GM19438 (cell line): ENCODE results near the gene S1PR5.
A peak's percentile ranks its signal among the peaks of the same experiment; 100 is the strongest.
"Not testable (repeated sequence)": the region's sequence is repeated elsewhere in the genome, so short reads cannot be mapped to it uniquely, and the experiment has no call there.

Source experiments
- ATAC-seq: cut with Tn5 transposase; IDR thresholded peaks from one replicate; pipeline ENCODE4 v1.9.1; 2021; ENCODE audit warnings: low read depth; ENCODE audit not compliant: unreplicated experiment

S1PR5 gene

DNA sequence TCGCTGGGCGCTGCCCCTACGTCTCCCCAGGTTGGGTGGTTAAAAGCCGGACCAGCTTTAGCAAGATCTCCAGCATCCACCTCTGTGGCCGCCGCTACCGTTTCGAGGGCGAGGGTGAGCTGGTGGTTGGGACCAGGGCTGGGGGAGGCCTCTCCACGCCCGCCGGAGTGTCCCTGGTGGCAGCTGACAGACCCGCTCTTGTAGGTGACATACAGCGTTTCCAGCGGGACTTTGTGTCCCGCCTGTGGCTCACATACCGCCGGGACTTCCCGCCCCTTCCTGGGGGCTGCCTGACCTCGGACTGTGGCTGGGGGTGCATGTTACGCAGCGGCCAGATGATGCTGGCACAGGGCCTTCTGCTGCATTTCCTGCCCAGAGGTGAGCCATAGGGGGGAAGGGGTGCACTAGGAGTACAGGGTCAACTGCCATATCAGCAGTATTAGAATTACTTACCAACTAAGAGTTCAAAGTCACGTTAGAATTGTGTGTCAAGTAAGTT, 27.6 kb upstream of the S1PR5 start:
- no peak for ATAC-seq

DNA sequence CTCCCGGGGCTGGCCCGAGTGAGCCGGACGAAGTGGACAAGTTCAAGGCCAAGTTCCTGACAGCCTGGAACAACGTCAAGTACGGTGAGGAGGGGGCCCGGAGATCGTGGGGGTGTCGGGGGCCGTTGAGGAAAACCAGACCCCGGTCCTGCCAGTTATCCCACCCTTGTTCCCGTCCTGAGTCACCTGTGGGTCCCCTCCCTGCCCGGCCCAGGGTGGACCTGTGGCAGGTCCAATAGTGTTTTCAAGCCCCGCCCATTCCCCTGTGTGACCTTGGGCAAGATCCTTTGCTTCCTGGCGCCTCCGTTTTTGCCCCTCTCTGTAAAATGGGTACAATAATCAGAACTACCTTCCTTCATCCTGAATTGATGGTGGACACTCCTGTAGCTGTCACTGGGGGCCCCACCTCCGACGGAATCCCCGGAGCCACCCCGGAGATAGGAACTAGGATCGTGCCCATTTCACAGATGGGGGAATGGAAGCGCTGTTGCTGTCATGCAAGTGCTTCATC, 27.1 kb upstream of the S1PR5 start:
- ATAC-seq: no peak

DNA sequence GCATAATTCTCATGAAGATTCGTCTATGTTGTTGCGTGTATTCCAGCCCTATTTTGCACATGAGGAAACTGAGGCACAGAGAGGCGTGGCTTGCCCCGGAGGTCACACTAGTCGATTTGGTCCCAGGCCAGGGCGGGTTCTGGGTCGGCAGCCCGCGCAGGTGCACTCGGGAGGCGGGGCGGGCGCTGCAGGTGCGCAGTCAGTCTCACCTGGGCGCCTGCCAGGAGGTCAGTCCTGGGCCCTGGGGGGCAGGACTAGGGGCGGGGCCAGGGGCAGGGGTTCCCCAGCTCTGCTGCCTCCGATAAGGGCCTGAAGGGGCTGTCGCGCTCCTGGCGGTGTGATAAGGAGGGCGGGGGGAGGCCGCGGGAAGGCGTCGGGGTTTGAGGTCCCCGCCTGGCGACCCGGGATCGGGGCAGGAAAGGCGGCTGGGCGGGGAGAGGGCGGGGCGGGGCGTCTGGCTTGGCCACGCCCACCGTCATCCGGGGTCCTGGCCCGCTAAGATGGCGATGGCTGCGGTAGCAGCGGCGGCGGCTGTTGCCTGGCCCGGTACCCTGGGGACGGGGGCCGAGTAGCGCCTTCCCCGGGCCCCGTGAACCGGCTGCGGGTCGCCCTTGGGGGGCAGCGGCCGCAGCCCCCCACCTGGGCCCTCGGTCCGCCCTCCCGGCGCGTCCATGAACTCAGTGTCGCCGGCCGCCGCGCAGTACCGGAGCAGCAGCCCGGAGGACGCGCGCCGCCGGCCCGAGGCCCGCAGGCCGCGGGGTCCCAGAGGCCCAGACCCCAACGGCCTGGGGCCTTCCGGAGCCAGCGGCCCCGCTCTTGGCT, 26.4 kb upstream of the S1PR5 start, which contains the start of gene ATG4D:
Gene ATG4D (plus strand): TSS at position 485 of the 822 bp plus-strand sequence. CDS start 187 bp downstream, at position 672.
- peak; percentile 73 for ATAC-seq

DNA sequence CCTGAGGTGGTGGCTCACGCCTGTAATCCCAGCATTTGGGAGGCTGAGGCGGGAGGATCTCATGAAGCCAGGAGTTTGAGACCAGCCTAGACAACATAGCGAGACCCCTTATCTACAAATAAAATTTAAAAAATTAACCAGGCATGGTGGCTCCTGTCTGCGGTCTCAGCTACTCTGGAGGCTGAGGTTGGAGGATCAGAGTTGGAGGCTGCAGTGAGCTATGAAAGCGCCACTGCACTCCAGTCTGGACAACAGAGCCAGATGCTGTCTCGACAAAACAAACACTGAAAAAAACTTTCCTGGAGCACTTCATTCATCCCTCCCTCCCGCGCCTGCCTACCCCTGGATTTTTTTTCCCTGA, 25.8 kb upstream of the S1PR5 start:
- ATAC-seq: no peak

DNA sequence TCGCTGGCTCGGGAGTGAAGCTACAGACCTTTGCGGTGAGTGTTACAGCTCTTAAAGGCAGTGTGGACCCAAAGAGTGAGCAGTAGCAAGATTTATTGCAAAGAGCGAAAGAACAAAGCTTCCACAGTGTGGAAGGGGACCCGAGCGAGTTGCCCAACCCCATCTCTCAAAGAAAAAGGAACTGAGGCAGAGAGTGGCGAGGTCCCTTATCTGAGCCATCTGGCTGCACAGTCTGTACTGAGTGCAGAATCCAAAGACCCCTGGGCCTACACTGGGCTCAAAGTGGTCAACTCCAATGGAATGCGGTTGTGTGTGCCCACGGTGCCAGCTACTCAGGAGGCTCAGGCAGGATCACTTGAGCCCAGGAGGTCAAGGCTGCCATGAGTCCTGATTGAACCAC, 21.8 kb upstream of the S1PR5 start:
- ATAC-seq: not testable (repeated sequence)

DNA sequence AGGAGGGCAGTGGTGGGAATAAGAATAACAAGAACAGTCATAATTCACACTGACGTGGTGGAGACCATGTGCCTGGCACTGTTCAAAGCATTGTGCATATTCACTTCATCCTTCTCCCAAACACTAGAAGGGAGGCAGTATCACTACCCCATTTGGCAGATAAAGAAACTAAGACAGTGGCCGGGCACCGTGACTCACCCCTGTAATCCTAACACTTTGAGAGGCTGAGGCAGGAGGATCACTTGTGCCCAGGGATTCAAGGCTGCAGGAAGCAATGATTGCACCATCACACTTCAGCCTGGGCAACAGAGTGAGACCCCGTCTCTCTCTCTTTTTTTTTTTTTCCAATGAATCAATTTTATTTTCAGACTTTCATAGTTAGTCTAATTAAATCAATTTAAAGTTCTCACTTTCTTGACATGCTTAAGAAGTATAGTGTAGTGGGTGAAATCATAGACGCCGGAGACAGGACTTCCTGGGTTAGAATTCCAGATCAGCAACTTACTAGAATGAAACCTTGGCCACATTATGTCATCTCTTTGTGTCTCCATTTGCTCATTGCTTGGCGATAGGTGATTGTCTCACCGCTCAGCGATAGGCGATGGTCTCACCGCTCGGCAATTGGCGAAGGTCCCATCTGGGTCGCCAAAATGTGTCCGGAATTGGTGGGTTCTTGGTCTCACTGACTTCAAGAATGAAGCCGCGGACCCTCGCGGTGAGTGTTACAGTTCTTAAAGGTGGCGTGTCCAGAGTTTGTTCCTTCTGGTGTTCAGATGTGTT, 21.1 kb upstream of the S1PR5 start:
- no peak for ATAC-seq

DNA sequence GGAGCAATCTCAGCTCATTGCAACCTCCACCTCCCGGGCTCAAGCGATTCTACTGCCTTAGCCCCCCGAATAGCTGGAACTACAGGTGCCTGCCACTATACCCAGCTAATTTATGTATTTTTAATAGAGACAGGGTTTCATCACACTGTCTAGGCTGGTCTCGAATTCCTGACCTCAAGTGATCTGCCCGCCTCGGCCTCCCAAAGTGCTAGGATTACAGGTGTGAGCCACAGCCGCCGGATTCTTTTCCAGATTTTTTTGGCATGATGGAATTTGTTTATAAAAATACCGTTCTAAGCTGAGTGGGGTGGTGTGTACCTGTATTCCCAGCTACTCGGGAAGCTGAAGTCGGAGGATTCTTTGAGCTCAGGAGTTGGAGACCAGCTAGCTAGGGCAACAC, 20.4 kb upstream of the S1PR5 start:
- ATAC-seq: no peak

DNA sequence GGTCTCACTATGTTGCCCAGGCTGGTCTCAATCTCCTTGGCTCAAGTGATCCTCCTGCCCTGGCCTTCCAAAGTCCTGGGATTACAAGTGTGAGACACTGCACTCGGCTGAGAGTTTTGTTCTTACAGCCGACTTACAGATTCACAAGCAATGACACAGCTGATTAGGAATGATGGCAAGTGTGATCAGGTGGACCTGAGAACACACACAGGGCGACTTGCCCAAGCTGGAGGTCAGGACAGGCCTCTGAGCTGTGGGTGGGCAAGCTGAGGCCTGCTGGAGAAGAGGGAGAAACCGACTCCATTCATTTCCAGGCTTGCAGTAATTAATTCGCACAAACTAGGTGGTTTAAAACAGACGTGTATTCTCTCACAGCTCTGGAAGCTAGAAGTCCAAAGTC, 18.4 kb upstream of the S1PR5 start:
- no peak for ATAC-seq

DNA sequence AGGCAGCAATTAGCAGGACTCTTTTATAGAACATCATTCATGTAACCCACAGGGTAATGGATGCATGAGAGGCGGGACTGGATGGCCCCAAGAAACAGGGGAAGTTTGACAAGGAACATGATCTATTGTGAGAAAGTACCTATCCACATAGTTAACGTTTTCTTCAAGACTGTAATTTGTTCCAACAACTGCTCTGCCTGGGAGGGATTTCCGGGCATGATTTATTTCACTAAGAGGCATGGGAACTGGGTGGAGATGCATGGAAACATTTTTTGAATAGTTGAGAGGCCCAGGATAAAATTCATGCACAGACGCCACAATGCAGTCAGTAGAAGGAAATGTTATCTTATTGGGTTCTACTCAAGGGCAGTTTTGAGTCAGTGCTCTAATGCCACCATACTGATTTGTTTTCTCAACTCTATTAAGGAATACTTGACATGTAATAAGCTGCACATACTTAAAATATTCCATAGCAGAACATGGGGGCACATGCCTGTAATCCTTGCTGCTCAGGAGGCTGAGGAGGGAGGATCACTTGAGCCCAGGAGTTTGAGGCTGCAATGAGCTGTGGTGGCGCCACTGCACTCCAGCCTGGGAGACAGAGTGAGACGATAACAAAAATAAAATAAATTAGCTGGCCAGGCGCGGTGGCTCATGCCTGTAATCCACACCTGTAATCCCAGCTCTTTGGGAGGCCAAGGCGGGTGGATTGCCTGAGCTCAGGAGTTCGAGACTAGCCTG, 16.6 kb upstream of the S1PR5 start:
- ATAC-seq: no peak

DNA sequence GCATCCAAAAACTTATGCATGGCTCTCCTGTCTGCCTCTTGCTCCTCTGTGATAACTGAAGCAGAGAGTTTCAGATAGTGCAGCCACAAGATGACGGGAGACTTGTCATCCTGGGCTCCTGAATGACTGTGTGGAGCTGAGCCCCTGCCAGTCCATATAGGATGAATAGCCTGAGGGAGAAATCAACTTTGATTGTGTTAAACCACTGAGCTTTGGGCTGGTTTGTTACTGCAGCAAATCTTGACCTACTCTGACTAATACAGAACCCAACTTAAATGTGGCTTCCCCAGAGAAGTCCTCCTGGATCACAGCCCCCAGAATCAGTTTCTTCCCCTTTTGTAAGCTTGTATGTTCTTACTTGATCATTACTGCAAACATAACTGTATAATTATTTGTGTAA, 15.2 kb upstream of the S1PR5 start:
- no peak for ATAC-seq

DNA sequence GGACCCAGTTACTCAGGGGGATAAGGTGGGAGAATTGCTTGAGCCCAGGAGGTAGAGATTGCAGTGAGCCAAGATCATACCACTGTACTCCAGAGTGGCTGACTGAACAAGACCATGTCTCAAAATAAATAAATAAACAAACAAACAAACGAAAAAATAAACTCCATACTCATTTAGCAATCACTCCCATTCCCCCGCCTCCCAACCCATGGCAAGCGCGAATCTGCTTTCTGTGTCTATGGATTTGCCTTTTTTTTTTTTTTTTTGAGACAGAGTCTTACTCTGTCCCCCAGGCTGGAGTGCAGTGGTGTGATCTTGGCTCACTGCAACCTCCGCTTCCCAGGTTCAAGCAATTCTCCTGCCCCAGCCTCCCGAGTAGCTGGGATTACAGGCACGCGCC, 9.6 kb upstream of the S1PR5 start:
- ATAC-seq: not testable (repeated sequence)

DNA sequence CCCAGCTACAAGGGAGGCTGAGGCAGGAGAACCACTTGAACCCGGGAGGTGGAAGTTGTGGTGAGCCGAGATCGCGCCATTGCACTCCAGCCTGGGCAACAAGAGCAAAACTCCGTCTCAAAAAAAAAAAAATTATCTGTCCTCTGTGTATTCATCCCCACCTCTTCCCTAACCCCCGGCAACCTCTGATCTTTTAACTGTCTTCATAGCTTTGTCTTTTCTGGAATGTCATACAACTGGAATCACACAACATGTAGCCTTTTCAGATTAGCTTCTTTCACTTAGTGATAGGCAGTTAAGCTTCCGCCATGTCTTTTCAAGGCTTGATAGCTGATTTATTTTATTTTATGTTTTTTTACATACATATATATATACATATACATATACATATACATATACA, 8.4 kb upstream of the S1PR5 start:
- no peak for ATAC-seq

DNA sequence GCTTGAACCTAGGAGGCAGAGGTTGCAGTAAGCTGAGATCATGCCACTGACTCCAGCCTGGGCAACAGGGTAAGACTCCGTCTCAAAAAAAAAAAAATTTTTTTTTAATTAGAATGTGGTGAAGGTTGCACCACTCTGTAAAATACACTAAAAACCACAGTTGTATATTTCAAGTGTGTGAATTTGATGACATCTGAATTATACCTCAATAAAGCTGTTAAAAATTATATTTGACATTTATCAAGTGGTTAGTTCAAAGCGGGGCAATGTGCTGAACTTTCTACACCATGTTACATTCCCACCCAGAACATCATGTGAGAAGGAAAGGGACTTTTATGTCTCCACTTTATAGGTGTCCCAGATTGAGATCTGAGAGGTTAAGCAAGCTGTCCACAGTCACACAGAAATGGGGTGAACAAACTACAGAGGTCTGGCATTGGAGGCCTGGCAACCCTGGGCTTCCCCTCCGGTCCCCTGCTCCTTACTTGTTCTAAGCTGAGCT, 5.9 kb upstream of the S1PR5 start:
- ATAC-seq: no peak

DNA sequence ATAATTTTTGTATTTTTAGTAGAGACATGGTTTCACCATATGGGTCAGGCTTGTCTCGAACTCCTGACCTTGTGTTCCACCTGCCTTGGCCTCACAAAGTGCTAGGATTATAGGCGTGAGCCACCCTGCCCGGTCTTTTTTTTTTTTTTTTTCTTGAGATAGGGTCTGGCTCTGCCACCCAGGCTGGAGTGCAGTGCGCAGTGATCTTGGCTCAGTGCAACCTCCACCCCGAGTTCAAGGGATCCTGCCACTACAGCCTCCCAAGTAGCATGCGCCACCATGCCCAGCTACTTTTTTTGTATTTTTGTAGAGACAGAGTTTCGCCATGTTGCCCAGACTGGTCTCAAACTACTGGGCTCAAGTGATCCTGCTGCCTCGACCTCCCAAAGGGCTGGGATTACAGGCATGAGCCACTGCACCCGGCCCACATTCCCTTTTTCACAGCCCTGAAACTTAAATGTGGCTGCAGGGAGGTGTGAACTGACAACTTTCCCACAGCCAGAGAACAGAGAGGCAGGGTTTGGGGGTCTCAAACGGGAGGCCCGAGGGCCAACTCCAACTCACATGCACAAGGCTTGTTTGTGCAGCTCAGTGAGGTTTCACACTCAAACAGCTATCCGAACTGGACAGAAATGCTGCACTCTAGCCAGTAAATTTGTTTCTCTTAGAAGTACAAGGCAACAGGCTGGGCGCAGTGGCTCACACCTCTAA, 4.4 kb upstream of the S1PR5 start:
- no peak for ATAC-seq

DNA sequence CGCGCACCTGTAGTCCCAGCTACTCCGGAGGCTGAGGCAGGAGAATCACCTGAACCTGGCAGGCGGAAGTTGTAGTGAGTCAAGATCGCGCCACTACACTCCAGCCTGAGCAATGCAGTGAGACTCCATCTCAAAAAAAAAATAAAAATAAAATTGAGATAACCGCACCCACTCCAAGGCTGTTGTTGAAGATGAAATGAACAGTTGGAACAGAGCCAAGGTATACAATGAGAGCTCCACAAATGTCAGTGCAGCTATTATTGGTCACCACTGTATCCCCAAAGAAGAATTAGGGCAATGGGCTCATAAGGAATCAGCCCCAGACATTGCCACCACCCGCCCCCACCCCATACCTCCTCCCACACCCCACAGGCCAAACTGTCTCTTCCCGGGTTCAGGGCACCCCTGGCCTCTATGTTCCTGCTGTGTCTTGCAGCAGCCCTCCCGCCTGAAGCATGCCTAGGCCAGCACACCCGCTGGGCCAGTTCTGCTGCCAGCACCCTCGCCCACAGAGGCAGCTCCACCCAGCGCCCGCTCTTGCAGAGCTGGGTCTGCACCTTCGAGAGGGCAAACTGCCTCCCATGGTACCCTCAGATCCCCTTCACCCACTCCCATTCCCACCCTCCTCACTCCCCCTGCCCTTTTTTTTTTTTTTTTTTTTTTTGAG, 3.5 kb upstream of the S1PR5 start:
- no peak for ATAC-seq

DNA sequence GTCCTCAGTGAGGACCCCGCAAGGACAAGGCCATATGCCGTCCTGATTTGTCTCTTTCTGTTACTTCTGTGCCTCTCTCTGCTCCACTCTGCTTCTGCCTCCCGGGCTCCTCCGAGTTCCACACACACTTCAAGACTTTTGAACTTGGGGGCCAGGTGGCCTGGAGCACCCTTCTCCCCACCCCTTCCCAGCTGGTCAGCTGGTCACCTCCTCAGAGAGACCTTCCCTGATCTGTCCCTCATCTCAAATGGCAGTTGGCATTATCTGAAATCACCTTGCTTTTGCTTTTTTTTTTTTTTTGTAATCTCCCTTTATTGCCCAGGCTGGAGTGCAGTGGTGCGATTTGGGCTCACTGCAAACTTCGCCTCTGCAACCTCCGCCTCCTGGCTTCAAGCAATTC, 2.2 kb upstream of the S1PR5 start:
- ATAC-seq: no peak

DNA sequence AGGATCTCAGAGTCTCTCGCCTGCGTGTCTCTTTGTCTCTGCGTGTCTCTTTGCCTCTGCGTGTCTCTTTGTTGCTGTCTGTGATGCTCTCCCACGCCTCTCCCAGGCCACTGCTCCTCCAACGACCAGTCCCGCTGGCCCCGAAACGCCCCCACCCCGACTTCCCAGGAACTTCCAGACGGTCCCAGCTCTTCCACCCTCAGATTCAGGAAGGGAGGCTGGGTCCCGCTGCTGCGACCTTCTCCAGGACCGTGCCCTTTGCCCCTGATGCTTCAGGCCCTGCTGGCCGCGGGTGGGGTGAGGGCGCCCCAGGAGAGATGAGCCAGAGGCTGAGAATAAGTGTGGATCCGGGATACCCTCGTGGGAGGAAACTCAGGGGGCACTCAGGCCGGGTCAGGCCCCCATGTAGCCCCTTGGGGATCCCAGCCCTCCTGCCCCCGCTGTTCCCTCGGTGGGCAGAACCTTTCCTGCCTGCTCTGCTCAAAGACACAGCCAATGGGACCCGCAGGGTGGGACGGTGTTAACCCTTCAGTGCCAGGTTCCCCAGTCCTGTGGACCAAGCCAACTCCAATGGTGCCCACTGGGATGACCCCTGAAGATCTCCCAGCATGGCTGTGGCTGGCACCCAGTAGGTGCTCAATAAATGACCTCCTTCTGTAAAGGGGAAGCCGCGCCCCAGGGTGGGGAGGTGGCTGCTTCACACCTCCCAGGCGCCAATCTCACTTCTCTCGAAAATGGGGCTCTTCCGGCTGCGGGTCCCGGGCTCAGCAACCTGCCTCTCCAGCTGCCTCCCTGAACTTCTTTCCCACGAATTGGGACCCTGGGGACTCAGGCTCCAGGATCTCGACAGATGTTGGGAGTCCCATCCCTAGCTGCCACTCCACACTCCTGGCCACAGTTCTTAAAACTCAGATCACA, 1.5 kb upstream of the S1PR5 start:
- no peak for ATAC-seq

DNA sequence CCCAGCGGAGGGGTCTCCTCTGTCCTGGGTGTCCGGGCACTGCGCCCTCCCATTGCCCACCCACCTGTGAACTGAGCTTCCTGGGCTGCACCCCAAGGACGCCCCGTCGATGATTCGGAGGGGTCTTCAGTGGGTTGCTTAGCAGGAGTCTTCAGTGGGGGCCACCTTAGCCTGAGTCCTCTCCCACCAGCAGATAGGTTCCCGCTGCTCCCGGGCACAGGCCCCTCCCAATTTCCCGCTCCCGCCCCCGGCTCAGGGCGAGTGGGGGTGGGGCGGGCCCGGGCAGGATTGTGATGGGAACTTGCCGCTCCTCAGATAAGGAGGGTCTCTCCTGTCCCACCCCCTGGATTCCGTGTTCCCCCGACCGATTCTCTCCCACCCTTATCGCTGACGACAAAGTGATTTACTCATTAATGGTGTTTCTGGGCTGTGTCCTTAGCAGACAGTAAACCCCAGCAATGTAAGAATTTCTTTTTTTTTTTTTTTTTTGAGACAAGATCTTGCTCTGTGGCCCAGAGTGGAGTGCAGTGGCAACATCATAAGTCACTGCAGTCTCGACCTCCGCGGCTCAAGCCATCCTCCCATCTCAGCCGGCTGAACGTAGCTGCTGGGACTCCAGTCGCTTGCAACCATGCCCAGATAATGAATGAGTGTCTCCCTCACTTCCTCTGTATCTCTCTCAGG, 655 bp upstream of the S1PR5 start:
- no peak for ATAC-seq
